NCI-H2171 treated with DMSO at 0.1 percent for 48 hours (cell line): ENCODE results near the gene TPD52L2.
"Not testable (repeated sequence)": the region's sequence is repeated elsewhere in the genome, so short reads cannot be mapped to it uniquely, and the experiment has no call there.

Source experiments
- DNase-seq: peaks from one replicate; lab custom pipeline; 2025; lab: John Stamatoyannopoulos, UW

Gene TPD52L2

GRCh38 chr20:63895952-63896263, 30.8 kb downstream of the TPD52L2 start:
- no peak for DNase-seq

GRCh38 chr20:63896264-63897105, 31.4 kb downstream of the TPD52L2 start:
- DNase-seq = peak; percentile 42

- no peak for DNase-seq
These were observed 33.0 kb downstream of the TPD52L2 start for GRCh38 chr20:63897978-63898561.

- no peak for DNase-seq
These were observed 34.0 kb downstream of the TPD52L2 start for GRCh38 chr20:63898882-63899558.

- DNase-seq = no peak
These were observed 35.3 kb downstream of the TPD52L2 start for GRCh38 chr20:63900413-63900812.

- no peak for DNase-seq
These were observed 38.9 kb downstream of the TPD52L2 start for GRCh38 chr20:63903796-63904561.

GRCh38 chr20:63908008-63908682, 43.1 kb downstream of the TPD52L2 start:
- DNase-seq = no peak

- peak; percentile 13 for DNase-seq
These were observed 46.1 kb downstream of the TPD52L2 start for GRCh38 chr20:63911176-63911575.

- no peak for DNase-seq
These were observed 48.7 kb downstream of the TPD52L2 start for GRCh38 chr20:63913768-63914167.

- no peak for DNase-seq
These were observed 50.4 kb downstream of the TPD52L2 start for GRCh38 chr20:63915471-63915870.

GRCh38 chr20:63916371-63916939, 51.4 kb downstream of the TPD52L2 start:
- DNase-seq = not testable (repeated sequence)

- DNase-seq = no peak
These were observed 52.7 kb downstream of the TPD52L2 start for GRCh38 chr20:63917811-63918210.

- DNase-seq = no peak
These were observed 54.1 kb downstream of the TPD52L2 start for GRCh38 chr20:63919130-63919529.

GRCh38 chr20:63920226-63920625, 55.2 kb downstream of the TPD52L2 start:
- no peak for DNase-seq

- DNase-seq = no peak
These were observed 58.6 kb downstream of the TPD52L2 start for GRCh38 chr20:63923651-63924050.

GRCh38 chr20:63924241-63924640, 59.2 kb downstream of the TPD52L2 start:
- no peak for DNase-seq

GRCh38 chr20:63926298-63926697, 61.2 kb downstream of the TPD52L2 start:
- DNase-seq = no peak

GRCh38 chr20:63929071-63929470, 64.0 kb downstream of the TPD52L2 start:
- DNase-seq = no peak

- not testable (repeated sequence) for DNase-seq
These were observed 64.4 kb downstream of the TPD52L2 start for GRCh38 chr20:63929473-63929883.

- no peak for DNase-seq
These were observed 66.0 kb downstream of the TPD52L2 start for GRCh38 chr20:63930971-63931553.

GRCh38 chr20:63931735-63932134, 66.7 kb downstream of the TPD52L2 start:
- no peak for DNase-seq
